HL-60 (cell line): Measurements from ENCODE around the gene ZNF141.

Experiments used
- CTCF ChIP-seq: IDR thresholded peaks from one replicate; pipeline ENCODE4 v1.5.1; 2011; ENCODE audit warnings: low read length, control low read depth, inconsistent platforms; ENCODE audit not compliant: insufficient read depth
- POLR2AphosphoS5 ChIP-seq: IDR thresholded peaks from 2 replicates; pipeline ENCODE4 v1.6.1; 2012; ENCODE audit warnings: low read depth
- SPI1 ChIP-seq: IDR thresholded peaks from 2 replicates; pipeline ENCODE4 v1.6.1; 2012; ENCODE audit warnings: low read depth, mild to moderate bottlenecking, borderline replicate concordance
- TF ChIP-seq, protein P1 (sequence below): IDR thresholded peaks from 2 replicates; pipeline ENCODE4 v1.6.1; 2012; ENCODE audit warnings: low read depth; ENCODE audit not compliant: insufficient replicate concordance

- TF ChIP-seq CTCF: no peak
- TF ChIP-seq POLR2AphosphoS5: no peak
- no peak for TF ChIP-seq SPI1
- TF ChIP-seq, protein P1, sequence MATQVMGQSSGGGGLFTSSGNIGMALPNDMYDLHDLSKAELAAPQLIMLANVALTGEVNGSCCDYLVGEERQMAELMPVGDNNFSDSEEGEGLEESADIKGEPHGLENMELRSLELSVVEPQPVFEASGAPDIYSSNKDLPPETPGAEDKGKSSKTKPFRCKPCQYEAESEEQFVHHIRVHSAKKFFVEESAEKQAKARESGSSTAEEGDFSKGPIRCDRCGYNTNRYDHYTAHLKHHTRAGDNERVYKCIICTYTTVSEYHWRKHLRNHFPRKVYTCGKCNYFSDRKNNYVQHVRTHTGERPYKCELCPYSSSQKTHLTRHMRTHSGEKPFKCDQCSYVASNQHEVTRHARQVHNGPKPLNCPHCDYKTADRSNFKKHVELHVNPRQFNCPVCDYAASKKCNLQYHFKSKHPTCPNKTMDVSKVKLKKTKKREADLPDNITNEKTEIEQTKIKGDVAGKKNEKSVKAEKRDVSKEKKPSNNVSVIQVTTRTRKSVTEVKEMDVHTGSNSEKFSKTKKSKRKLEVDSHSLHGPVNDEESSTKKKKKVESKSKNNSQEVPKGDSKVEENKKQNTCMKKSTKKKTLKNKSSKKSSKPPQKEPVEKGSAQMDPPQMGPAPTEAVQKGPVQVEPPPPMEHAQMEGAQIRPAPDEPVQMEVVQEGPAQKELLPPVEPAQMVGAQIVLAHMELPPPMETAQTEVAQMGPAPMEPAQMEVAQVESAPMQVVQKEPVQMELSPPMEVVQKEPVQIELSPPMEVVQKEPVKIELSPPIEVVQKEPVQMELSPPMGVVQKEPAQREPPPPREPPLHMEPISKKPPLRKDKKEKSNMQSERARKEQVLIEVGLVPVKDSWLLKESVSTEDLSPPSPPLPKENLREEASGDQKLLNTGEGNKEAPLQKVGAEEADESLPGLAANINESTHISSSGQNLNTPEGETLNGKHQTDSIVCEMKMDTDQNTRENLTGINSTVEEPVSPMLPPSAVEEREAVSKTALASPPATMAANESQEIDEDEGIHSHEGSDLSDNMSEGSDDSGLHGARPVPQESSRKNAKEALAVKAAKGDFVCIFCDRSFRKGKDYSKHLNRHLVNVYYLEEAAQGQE: no peak
Observed at GRCh38 chr4:336099-336892, 1.3 kb upstream of the ZNF141 start.
